Mesendoderm (in vitro differentiated cells): Measurements from ENCODE around the gene TEKT3. TPM values are rescaled to one million over a fixed set of nuclear protein-coding genes. Genes with fewer than 3 reads are reported as not detected.

Experiments
- DNase-seq: peaks from one replicate; pipeline ENCODE4 v3.0.0; 2013
- H2AK5ac ChIP-seq: 2 replicates; pipeline ENCODE4 v1.6.1; 2013; ENCODE audit warnings: low read length, inconsistent platforms
- H2BK120ac ChIP-seq: 2 replicates; pipeline ENCODE4 v1.6.1; 2013; ENCODE audit warnings: low read depth, mild to moderate bottlenecking, low read length, moderate library complexity, mixed read lengths
- H2BK15ac ChIP-seq: replicated peaks from 2 replicates; pipeline ENCODE4 v1.6.1; 2013; ENCODE audit warnings: low read depth, mild to moderate bottlenecking, moderate library complexity
- H2BK5ac ChIP-seq: 2 replicates; pipeline ENCODE4 v1.6.1; 2013; ENCODE audit warnings: low read length, inconsistent platforms
- H3K18ac ChIP-seq: 2 replicates; pipeline ENCODE4 v1.6.1; 2013; ENCODE audit warnings: mild to moderate bottlenecking, low read length, mixed read lengths
- H3K23ac ChIP-seq: one replicate; pipeline ENCODE4 v1.6.1; 2013; ENCODE audit warnings: low read length
- H3K27ac ChIP-seq: 2 replicates; pipeline ENCODE4 v1.5.1; 2013; ENCODE audit warnings: low read depth, mild to moderate bottlenecking, inconsistent platforms, low read length, moderate library complexity
- H3K27me3 ChIP-seq: 2 replicates; pipeline ENCODE4 v1.6.1; 2013; ENCODE audit warnings: low read length, control low read depth, mild to moderate bottlenecking, inconsistent platforms; ENCODE audit not compliant: insufficient read depth, poor library complexity
- H3K36me3 ChIP-seq: 2 replicates; pipeline ENCODE4 v1.6.1; 2013; ENCODE audit warnings: low read length, inconsistent platforms; ENCODE audit not compliant: control insufficient read depth, insufficient read depth
- H3K4ac ChIP-seq: one replicate; pipeline ENCODE4 v1.6.1; 2013; ENCODE audit warnings: low read depth, mild to moderate bottlenecking, low read length, moderate library complexity
- H3K4me1 ChIP-seq: 2 replicates; pipeline ENCODE4 v1.6.1; 2013; ENCODE audit warnings: low read depth, low read length, inconsistent platforms; ENCODE audit not compliant: control insufficient read depth
- H3K4me2 ChIP-seq: 2 replicates; pipeline ENCODE4 v1.6.1; 2013; ENCODE audit warnings: low read length
- H3K4me3 ChIP-seq: 2 replicates; pipeline ENCODE4 v1.5.1; 2013; ENCODE audit warnings: mild to moderate bottlenecking, low read length
- H3K56ac ChIP-seq: one replicate; pipeline ENCODE4 v1.6.1; 2013; ENCODE audit warnings: low read length
- H3K79me1 ChIP-seq: 2 replicates; pipeline ENCODE4 v1.6.1; 2013; ENCODE audit warnings: low read length, inconsistent platforms
- H3K79me2 ChIP-seq: 2 replicates; pipeline ENCODE4 v1.6.1; 2013; ENCODE audit warnings: mild to moderate bottlenecking, low read length; ENCODE audit not compliant: control insufficient read depth, insufficient read depth
- H3K9ac ChIP-seq: 2 replicates; pipeline ENCODE4 v1.6.1; 2013; ENCODE audit warnings: low read length, inconsistent platforms
- H4K5ac ChIP-seq: one replicate; pipeline ENCODE4 v1.6.1; 2013; ENCODE audit warnings: low read length
- H4K8ac ChIP-seq: one replicate; pipeline ENCODE4 v1.6.1; 2013; ENCODE audit warnings: low read depth, mild to moderate bottlenecking, control low read depth, low read length, moderate library complexity
- WGBS: extraction: QIAGEN DNeasy Blood & Tissue Kit; methylation state at CpG from one replicate; pipeline ENCODE4 v1.1.7; 2013; ENCODE audit warnings: low lambda C conversion rate, missing lambda C conversion rate; ENCODE audit not compliant: insufficient coverage; ENCODE audit errors: extremely low coverage; 5-methylcytosine and 5-hydroxymethylcytosine counted together
- polyA plus RNA-seq, 2 experiments: library from polyadenylated mRNA; stranded (reverse); fragments of 200-250 nt; gene quantifications; one replicate each; pipeline ENCODE4 v1.2.3, GENCODE V29; 2013

TEKT3 gene
- 0.55 TPM for polyA plus RNA-seq (2013, experiment 1 of 2)
- polyA plus RNA-seq (2013, experiment 2 of 2) = 0.55 TPM

- Histone ChIP-seq H2BK5ac (no peak within 1 kb of the TSS), H3K4ac (no peak within 1 kb of the TSS), H3K4me2 (peak within 1 kb of the TSS; percentile 96), H3K79me1 (no peaks in the 10 kb centered on the region), H3K18ac (no peak within 1 kb of the TSS), H2BK15ac (no peak within 1 kb of the TSS), H4K5ac (no peak within 1 kb of the TSS), H3K4me3 (peak within 1 kb of the TSS; percentile 62), H3K27me3 (no peaks in the 10 kb centered on the region), H3K23ac (no peak within 1 kb of the TSS), H4K8ac (no peak within 1 kb of the TSS), H2BK120ac (no peak within 1 kb of the TSS), H3K56ac (peak within 1 kb of the TSS; percentile 74), H3K4me1 (no peaks in the 10 kb centered on the region), H3K27ac (no peak within 1 kb of the TSS), H3K36me3 (no peaks in the 10 kb centered on the region), H2AK5ac (no peak within 1 kb of the TSS), H3K79me2 (no peaks in the 10 kb centered on the region), H3K9ac (peak within 1 kb of the TSS; percentile 49)
- DNase-seq = peak; percentile 96
- no CpG with 5 or more reads among the region's 36 CpGs for WGBS
Observed at GRCh38 chr17:15341385-15341849, at the start of gene TEKT3. TSS of gene TEKT3 (minus strand) at chr17:15341597. CDS start at chr17:15331585, 10,012 bp downstream.

GRCh38 chr17:15388356-15389041 lies 47.1 kb upstream of the TEKT3 start:
- no peak overlapping the region for H4K8ac ChIP-seq
- H3K79me2 ChIP-seq = no peaks in the 10 kb centered on the region
- H2AK5ac ChIP-seq = no peak overlapping the region
- no peak overlapping the region for H3K27ac ChIP-seq
- H3K18ac ChIP-seq = no peak overlapping the region
- no peak overlapping the region for H2BK120ac ChIP-seq
- no peaks in the 10 kb centered on the region for H3K36me3 ChIP-seq
- H3K23ac ChIP-seq = no peak overlapping the region
- no peak overlapping the region for H2BK15ac ChIP-seq
- no peak overlapping the region for H3K4ac ChIP-seq
- no peaks in the 10 kb centered on the region for H3K27me3 ChIP-seq
- no peak overlapping the region for H4K5ac ChIP-seq
- peaks cover 2% of the 10 kb centered on the region for H3K4me1 ChIP-seq
- H3K9ac ChIP-seq = no peak overlapping the region
- WGBS = no CpG with 5 or more reads among the region's 8 CpGs
- no peak overlapping the region for H3K56ac ChIP-seq
- H3K4me3 ChIP-seq = no peak overlapping the region
- H2BK5ac ChIP-seq = no peak overlapping the region
- no peak for DNase-seq
- no peak overlapping the region for H3K4me2 ChIP-seq
- no peaks in the 10 kb centered on the region for H3K79me1 ChIP-seq

GRCh38 chr17:15386083-15386482 lies 44.7 kb upstream of the TEKT3 start:
- H2AK5ac ChIP-seq = no peak overlapping the region
- H4K5ac ChIP-seq = no peak overlapping the region
- H3K4me1 ChIP-seq = peaks cover 2% of the 10 kb centered on the region
- H2BK5ac ChIP-seq = no peak overlapping the region
- no peaks in the 10 kb centered on the region for H3K27me3 ChIP-seq
- H3K23ac ChIP-seq = no peak overlapping the region
- H3K9ac ChIP-seq = no peak overlapping the region
- no peak overlapping the region for H3K4me3 ChIP-seq
- no peak for DNase-seq
- no peak overlapping the region for H3K4me2 ChIP-seq
- no peaks in the 10 kb centered on the region for H3K79me1 ChIP-seq
- no peaks in the 10 kb centered on the region for H3K36me3 ChIP-seq
- no peaks in the 10 kb centered on the region for H3K79me2 ChIP-seq
- no peak overlapping the region for H3K4ac ChIP-seq
- no peak overlapping the region for H4K8ac ChIP-seq
- no peak overlapping the region for H2BK120ac ChIP-seq
- no peak overlapping the region for H3K18ac ChIP-seq
- no peak overlapping the region for H3K27ac ChIP-seq
- no peak overlapping the region for H3K56ac ChIP-seq
- H2BK15ac ChIP-seq = no peak overlapping the region
- WGBS = no CpG with 5 or more reads among the region's 4 CpGs

- Histone ChIP-seq H3K36me3 (no peaks in the 10 kb centered on the region), H3K4me1 (peaks cover 2% of the 10 kb centered on the region), H3K4me2 (no peak overlapping the region), H3K27ac (no peak overlapping the region), H2BK15ac (no peak overlapping the region), H3K4ac (no peak overlapping the region), H2BK5ac (no peak overlapping the region), H3K18ac (no peak overlapping the region), H3K4me3 (no peak overlapping the region), H3K79me1 (no peaks in the 10 kb centered on the region), H4K5ac (no peak overlapping the region), H3K79me2 (no peaks in the 10 kb centered on the region), H3K27me3 (no peaks in the 10 kb centered on the region), H3K9ac (no peak overlapping the region), H2BK120ac (no peak overlapping the region), H2AK5ac (no peak overlapping the region), H4K8ac (no peak overlapping the region), H3K56ac (no peak overlapping the region), H3K23ac (no peak overlapping the region)
- WGBS = no CpG with 5 or more reads among the region's 2 CpGs
- no peak for DNase-seq
Observed at GRCh38 chr17:15385305-15385704, 43.9 kb upstream of the TEKT3 start.

GRCh38 chr17:15384142-15384787 lies 42.9 kb upstream of the TEKT3 start:
- Histone ChIP-seq H3K4me2 (no peak overlapping the region), H3K27me3 (no peaks in the 10 kb centered on the region), H3K18ac (no peak overlapping the region), H2BK120ac (no peak overlapping the region), H4K8ac (no peak overlapping the region), H3K27ac (no peak overlapping the region), H3K23ac (no peak overlapping the region), H3K9ac (no peak overlapping the region), H3K56ac (no peak overlapping the region), H2BK5ac (no peak overlapping the region), H2BK15ac (no peak overlapping the region), H3K79me1 (no peaks in the 10 kb centered on the region), H3K4me1 (peaks cover 2% of the 10 kb centered on the region), H3K4ac (no peak overlapping the region), H4K5ac (no peak overlapping the region), H2AK5ac (no peak overlapping the region), H3K79me2 (no peaks in the 10 kb centered on the region), H3K4me3 (no peak overlapping the region), H3K36me3 (no peaks in the 10 kb centered on the region)
- no peak for DNase-seq
- no CpG with 5 or more reads among the region's 9 CpGs for WGBS
